Measurements from ENCODE around the gene METTL8.

GRCh38 chr2:171319164-171319810, 114.5 kb downstream of the METTL8 start:
- TF ChIP-seq CTCF (IDR thresholded peaks at IDR 0.05) (no peak), POLR2AphosphoS5 (IDR thresholded peaks at IDR 0.05) (no peak)

All from prostate gland (tissue), 2 donors.